K562 (cell line): ENCODE measurements around the gene CTIF. TPM values are rescaled to one million over a fixed set of nuclear protein-coding genes. Genes with fewer than 3 reads are reported as not detected.
A peak's percentile ranks its signal among the peaks of the same experiment; 100 is the strongest.

Experiments
- CHD1 ChIP-seq: fragments of 200-600 bp; sonication (generic); IDR thresholded peaks from one replicate; pipeline ENCODE4 v1.6.1; 2012; ENCODE audit warnings: mild to moderate bottlenecking, moderate library complexity, low read length, inconsistent platforms
- EZH2 ChIP-seq: IDR thresholded peaks from 2 replicates; pipeline ENCODE4 v1.6.1; 2012; ENCODE audit warnings: low read depth, mild to moderate bottlenecking, inconsistent platforms, low read length, borderline replicate concordance
- FOSL1 ChIP-seq: fragments of 200-800 bp; sonication (Bioruptor generic); conservative IDR thresholded peaks from 2 replicates; pipeline ENCODE4 v1.6.1; 2016; ENCODE audit warnings: missing genetic modification characterization, missing compliant biosample characterization
- KLF1 ChIP-seq: fragments of 450-650 bp; IDR thresholded peaks from 2 replicates; pipeline ENCODE4 v1.6.1; 2016; ENCODE audit warnings: missing genetic modification characterization, missing compliant biosample characterization
- PHF8 ChIP-seq: fragments of 200-600 bp; sonication (generic); IDR thresholded peaks from 2 replicates; pipeline ENCODE4 v1.6.1; 2012; ENCODE audit warnings: mixed run types, mild to moderate bottlenecking, inconsistent platforms, low read length, moderate library complexity, borderline replicate concordance
- PTTG1 ChIP-seq: fragments of 450-650 bp; IDR thresholded peaks from 2 replicates; pipeline ENCODE4 v1.6.1; 2016; ENCODE audit warnings: low read depth, mild to moderate bottlenecking, missing genetic modification characterization, missing compliant biosample characterization
- RB1 ChIP-seq: fragments of 450-650 bp; IDR thresholded peaks from 2 replicates; pipeline ENCODE4 v1.6.1; 2017; ENCODE audit warnings: low read depth, mild to moderate bottlenecking
- TCFL5 ChIP-seq: fragments of 250-450 bp; sonication (Bioruptor Pico); conservative IDR thresholded peaks from 2 replicates; pipeline ENCODE4 v1.6.1; 2021; ENCODE audit warnings: mild to moderate bottlenecking, moderate library complexity, matching md5 sums
- ZFPM2 ChIP-seq: fragments of 250-450 bp; sonication (Bioruptor Pico); IDR thresholded peaks from 2 replicates; pipeline ENCODE4 v1.5.1; 2022; ENCODE audit warnings: mild to moderate bottlenecking
- ZNF239 ChIP-seq: fragments of 250-450 bp; sonication (Bioruptor Pico); IDR thresholded peaks from 2 replicates; pipeline ENCODE4 v1.4.0; 2020; ENCODE audit warnings: mild to moderate bottlenecking
- ZNF274 ChIP-seq: IDR thresholded peaks from 2 replicates; pipeline ENCODE4 v1.6.1; 2011; ENCODE audit warnings: low read depth, mild to moderate bottlenecking, low read length, moderate library complexity, borderline replicate concordance
- ZSCAN32 ChIP-seq: fragments of 450-650 bp; formaldehyde crosslinking; IDR thresholded peaks from 2 replicates; pipeline ENCODE4 v1.4.0; 2020; ENCODE audit warnings: mild to moderate bottlenecking, moderate library complexity
- polyA plus RNA-seq, 8 experiments: library from polyadenylated mRNA; depleted of rRNA in 4 of 8; stranded (reverse) in 5 of 8; unstranded in 3 of 8; fragments of >200 nt; fragmentation: Nextera tagmentation in 2 of 8; fragmentation: Illumina TruSeq in 1 of 8; extraction: Ambion mirVana in 2 of 8; extraction: Trizol in 1 of 8; gene quantifications; 2 replicates each; pipeline versions ENCODE4 v1.2.1 to v1.2.3, GENCODE V29; 2011 to 2014; ENCODE audit warnings: inconsistent platforms in 1 of 8, missing spikeins in 1 of 8
- total RNA-seq, 7 experiments: library from RNA; depleted of rRNA in 6 of 7; stranded (reverse); fragments of >200 nt in 6 of 7; fragmentation: Illumina TruSeq in 2 of 7; extraction: Trizol in 2 of 7; gene quantifications; 2 replicates each; pipeline versions ENCODE4 v1.2.1 to v1.2.3, GENCODE V29; 2011 to 2021; ENCODE audit warnings: low replicate concordance in 1 of 7
- TF ChIP-seq, protein P1 (sequence below): fragments of 450-650 bp; IDR thresholded peaks from 2 replicates; pipeline ENCODE4 v1.7.0; 2016; ENCODE audit warnings: borderline replicate concordance
- TF ChIP-seq, protein P2 (sequence below): fragments of 250-450 bp; sonication (Bioruptor Pico); IDR thresholded peaks from 2 replicates; pipeline ENCODE4 v1.8.0; 2021; ENCODE audit warnings: moderate library complexity, mild to moderate bottlenecking, inconsistent platforms
- TF ChIP-seq, protein P3 (sequence below): fragments of 450-650 bp; IDR thresholded peaks from 2 replicates; pipeline ENCODE4 v1.6.1; 2017; ENCODE audit warnings: mild to moderate bottlenecking, moderate library complexity
- TF ChIP-seq, protein P4 (sequence below): sonication (generic); formaldehyde crosslinking; IDR thresholded peaks from 2 replicates; pipeline ENCODE4 v1.8.0; 2022; ENCODE audit warnings: missing genetic modification reagents, mild to moderate bottlenecking, borderline replicate concordance
- TF ChIP-seq, protein P5 (sequence below): sonication (generic); formaldehyde crosslinking; IDR thresholded peaks from 2 replicates; pipeline ENCODE4 v1.9.0; 2022; ENCODE audit warnings: mild to moderate bottlenecking, missing genetic modification reagents
- TF ChIP-seq, protein P6 (sequence below): IDR thresholded peaks from 2 replicates; pipeline ENCODE4 v1.6.1; 2011; ENCODE audit warnings: borderline replicate concordance, low read depth, mild to moderate bottlenecking, moderate library complexity, low read length; ENCODE audit not compliant: insufficient read depth, poor library complexity, severe bottlenecking

CTIF gene
- total and polyA plus RNA-seq, 9 of the 15 experiments (the other 6 are each of a cell fraction or from before 2014, with no cell fraction given): 0.17 to 11.5 (median 2.2) TPM

DNA sequence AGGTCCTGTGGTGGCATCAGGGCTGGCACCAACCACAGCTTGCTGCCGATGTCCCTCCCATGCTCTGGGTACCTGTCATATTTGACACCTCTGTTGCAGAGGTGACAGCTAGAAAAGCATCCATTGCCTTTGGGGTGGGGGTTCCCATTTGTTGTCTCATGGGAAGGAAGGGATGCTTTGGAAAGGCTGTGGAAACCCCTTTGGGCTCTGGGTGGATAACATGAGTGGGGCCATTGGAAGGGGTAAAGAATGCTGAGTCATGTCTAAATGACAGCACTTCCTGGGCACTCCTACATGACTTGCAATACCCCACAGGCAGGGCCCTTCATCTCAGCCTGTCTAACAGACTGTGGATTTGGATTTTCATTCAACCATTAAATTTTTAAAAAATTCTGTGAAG, 27.8 kb downstream of the CTIF start (continued):
- TF ChIP-seq, protein P1, sequence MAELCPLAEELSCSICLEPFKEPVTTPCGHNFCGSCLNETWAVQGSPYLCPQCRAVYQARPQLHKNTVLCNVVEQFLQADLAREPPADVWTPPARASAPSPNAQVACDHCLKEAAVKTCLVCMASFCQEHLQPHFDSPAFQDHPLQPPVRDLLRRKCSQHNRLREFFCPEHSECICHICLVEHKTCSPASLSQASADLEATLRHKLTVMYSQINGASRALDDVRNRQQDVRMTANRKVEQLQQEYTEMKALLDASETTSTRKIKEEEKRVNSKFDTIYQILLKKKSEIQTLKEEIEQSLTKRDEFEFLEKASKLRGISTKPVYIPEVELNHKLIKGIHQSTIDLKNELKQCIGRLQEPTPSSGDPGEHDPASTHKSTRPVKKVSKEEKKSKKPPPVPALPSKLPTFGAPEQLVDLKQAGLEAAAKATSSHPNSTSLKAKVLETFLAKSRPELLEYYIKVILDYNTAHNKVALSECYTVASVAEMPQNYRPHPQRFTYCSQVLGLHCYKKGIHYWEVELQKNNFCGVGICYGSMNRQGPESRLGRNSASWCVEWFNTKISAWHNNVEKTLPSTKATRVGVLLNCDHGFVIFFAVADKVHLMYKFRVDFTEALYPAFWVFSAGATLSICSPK: no peak
- TF ChIP-seq, protein P2, sequence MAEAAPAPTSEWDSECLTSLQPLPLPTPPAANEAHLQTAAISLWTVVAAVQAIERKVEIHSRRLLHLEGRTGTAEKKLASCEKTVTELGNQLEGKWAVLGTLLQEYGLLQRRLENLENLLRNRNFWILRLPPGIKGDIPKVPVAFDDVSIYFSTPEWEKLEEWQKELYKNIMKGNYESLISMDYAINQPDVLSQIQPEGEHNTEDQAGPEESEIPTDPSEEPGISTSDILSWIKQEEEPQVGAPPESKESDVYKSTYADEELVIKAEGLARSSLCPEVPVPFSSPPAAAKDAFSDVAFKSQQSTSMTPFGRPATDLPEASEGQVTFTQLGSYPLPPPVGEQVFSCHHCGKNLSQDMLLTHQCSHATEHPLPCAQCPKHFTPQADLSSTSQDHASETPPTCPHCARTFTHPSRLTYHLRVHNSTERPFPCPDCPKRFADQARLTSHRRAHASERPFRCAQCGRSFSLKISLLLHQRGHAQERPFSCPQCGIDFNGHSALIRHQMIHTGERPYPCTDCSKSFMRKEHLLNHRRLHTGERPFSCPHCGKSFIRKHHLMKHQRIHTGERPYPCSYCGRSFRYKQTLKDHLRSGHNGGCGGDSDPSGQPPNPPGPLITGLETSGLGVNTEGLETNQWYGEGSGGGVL: no peak
- TF ChIP-seq PTTG1 (tag): peak; percentile 80; the same call in 1 of the 2 replicates
- no peak for TF ChIP-seq EZH2
- TF ChIP-seq, protein P3, sequence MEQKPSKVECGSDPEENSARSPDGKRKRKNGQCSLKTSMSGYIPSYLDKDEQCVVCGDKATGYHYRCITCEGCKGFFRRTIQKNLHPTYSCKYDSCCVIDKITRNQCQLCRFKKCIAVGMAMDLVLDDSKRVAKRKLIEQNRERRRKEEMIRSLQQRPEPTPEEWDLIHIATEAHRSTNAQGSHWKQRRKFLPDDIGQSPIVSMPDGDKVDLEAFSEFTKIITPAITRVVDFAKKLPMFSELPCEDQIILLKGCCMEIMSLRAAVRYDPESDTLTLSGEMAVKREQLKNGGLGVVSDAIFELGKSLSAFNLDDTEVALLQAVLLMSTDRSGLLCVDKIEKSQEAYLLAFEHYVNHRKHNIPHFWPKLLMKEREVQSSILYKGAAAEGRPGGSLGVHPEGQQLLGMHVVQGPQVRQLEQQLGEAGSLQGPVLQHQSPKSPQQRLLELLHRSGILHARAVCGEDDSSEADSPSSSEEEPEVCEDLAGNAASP: no peak
- TF ChIP-seq, protein P4, sequence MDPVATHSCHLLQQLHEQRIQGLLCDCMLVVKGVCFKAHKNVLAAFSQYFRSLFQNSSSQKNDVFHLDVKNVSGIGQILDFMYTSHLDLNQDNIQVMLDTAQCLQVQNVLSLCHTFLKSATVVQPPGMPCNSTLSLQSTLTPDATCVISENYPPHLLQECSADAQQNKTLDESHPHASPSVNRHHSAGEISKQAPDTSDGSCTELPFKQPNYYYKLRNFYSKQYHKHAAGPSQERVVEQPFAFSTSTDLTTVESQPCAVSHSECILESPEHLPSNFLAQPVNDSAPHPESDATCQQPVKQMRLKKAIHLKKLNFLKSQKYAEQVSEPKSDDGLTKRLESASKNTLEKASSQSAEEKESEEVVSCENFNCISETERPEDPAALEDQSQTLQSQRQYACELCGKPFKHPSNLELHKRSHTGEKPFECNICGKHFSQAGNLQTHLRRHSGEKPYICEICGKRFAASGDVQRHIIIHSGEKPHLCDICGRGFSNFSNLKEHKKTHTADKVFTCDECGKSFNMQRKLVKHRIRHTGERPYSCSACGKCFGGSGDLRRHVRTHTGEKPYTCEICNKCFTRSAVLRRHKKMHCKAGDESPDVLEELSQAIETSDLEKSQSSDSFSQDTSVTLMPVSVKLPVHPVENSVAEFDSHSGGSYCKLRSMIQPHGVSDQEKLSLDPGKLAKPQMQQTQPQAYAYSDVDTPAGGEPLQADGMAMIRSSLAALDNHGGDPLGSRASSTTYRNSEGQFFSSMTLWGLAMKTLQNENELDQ: no peak
- peak; percentile 46 for TF ChIP-seq FOSL1 (tag)
- no peak for TF ChIP-seq ZNF274
- TF ChIP-seq TCFL5 (CRISPR knock-in tag): peak; percentile 69; the same call in 1 of the 2 replicates
- peak; percentile 75 for TF ChIP-seq ZNF239 (CRISPR knock-in tag)
- no peak for TF ChIP-seq CHD1
- TF ChIP-seq, protein P5, sequence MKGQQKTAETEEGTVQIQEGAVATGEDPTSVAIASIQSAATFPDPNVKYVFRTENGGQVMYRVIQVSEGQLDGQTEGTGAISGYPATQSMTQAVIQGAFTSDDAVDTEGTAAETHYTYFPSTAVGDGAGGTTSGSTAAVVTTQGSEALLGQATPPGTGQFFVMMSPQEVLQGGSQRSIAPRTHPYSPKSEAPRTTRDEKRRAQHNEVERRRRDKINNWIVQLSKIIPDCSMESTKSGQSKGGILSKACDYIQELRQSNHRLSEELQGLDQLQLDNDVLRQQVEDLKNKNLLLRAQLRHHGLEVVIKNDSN: no peak
- TF ChIP-seq PHF8: no peak
- TF ChIP-seq RB1: no peak
- TF ChIP-seq, protein P6, sequence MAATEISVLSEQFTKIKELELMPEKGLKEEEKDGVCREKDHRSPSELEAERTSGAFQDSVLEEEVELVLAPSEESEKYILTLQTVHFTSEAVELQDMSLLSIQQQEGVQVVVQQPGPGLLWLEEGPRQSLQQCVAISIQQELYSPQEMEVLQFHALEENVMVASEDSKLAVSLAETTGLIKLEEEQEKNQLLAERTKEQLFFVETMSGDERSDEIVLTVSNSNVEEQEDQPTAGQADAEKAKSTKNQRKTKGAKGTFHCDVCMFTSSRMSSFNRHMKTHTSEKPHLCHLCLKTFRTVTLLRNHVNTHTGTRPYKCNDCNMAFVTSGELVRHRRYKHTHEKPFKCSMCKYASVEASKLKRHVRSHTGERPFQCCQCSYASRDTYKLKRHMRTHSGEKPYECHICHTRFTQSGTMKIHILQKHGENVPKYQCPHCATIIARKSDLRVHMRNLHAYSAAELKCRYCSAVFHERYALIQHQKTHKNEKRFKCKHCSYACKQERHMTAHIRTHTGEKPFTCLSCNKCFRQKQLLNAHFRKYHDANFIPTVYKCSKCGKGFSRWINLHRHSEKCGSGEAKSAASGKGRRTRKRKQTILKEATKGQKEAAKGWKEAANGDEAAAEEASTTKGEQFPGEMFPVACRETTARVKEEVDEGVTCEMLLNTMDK: no peak
- no peak for TF ChIP-seq ZSCAN32 (CRISPR knock-in tag)
- no peak for TF ChIP-seq KLF1 (tag)
- TF ChIP-seq ZFPM2 (CRISPR knock-in tag): no peak
